Neural crest cell (in vitro differentiated cells): Measurements from ENCODE around the gene VWA8. TPM values are rescaled to one million over a fixed set of nuclear protein-coding genes. Genes with fewer than 3 reads are reported as not detected.

Experiments used
- DNase-seq: peaks from one replicate; pipeline ENCODE4 v3.0.0; 2021; ENCODE audit warnings: low read depth, mixed read lengths, low spot score
- H3K27ac Mint-ChIP-seq: one replicate; pipeline ENCODE4 v1.8.0; 2021; ENCODE audit warnings: mild to moderate bottlenecking, mixed read lengths; ENCODE audit not compliant: unreplicated experiment
- H3K27me3 Mint-ChIP-seq: 2 replicates; pipeline ENCODE4 v1.8.0; 2021; ENCODE audit warnings: low read depth, mild to moderate bottlenecking, mixed read lengths
- H3K36me3 Mint-ChIP-seq: 2 replicates; pipeline ENCODE4 v1.8.0; 2021; ENCODE audit warnings: low read depth, mild to moderate bottlenecking, mixed read lengths
- H3K4me1 Mint-ChIP-seq: 2 replicates; pipeline ENCODE4 v1.8.0; 2021; ENCODE audit warnings: mixed read lengths
- H3K4me3 Mint-ChIP-seq: one replicate; pipeline ENCODE4 v1.8.0; 2021; ENCODE audit warnings: mild to moderate bottlenecking, mixed read lengths
- H3K9me3 Mint-ChIP-seq: 2 replicates; pipeline ENCODE4 v1.8.0; 2021; ENCODE audit warnings: mixed read lengths
- CTCF ChIP-seq: fragments of 200-600 bp; sonication (generic); conservative IDR thresholded peaks from 2 replicates; pipeline ENCODE4 v1.5.0; 2021; ENCODE audit warnings: antibody characterized with exemption, mild to moderate bottlenecking
- microRNA-seq: library from miRNA; unstranded; fragments of <30 nt; microRNA quantifications from one replicate; pipeline ENCODE4, GENCODE V29; 2020
- total RNA-seq: library from RNA; stranded (reverse); gene quantifications from 2 replicates; pipeline ENCODE4 v1.2.1, GENCODE V29; 2021

VWA8 gene
- total RNA-seq, 1 donor from 2014 or later = 19.5 TPM

DNA sequence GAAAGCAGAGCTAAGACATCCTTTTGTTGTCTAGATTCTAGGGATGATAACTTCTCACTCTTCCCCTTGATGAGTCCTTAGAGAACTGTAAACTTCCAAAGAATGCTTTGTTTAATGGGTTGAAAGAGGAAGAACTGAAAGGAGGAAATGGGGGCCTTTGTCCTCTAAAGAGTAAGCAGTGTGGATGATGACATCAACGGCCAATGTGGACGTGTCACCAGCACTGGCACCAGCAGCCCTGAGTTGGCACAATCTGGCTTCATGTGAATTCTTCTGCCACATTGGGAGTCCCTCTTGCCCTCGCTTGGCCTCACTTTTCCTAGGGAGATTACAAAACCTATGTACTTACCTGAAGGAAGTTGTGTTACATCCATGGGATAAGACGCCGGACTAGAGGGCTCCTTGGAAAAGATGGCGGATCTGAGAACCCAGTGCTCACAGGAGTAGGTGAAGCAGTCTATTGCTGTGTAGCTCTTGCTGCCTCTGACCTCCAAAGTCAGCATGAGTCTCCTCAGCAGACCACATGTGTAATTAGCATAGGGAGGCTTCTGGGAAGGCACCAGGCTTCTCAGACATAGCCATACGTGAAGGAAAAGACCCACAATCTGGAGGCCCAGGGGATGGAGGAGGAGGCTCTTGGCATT, 440.8 kb downstream of the VWA8 start:
- Mint-ChIP-seq H3K4me3 (no peak overlapping the region), H3K4me1 (no peaks in the 10 kb centered on the region), H3K27me3 (no peaks in the 10 kb centered on the region), H3K27ac (no peak overlapping the region), H3K9me3 (peaks cover 11% of the 10 kb centered on the region), H3K36me3 (no peaks in the 10 kb centered on the region)
- no peak for DNase-seq
- TF ChIP-seq CTCF = no peak

Small RNAs within 50 kb of the gene (microRNA-seq; reads per million reads assigned to microRNA genes)
- gene MIR5006 = 2.4 reads per million

Other genes starting within 250 kb of the VWA8 start
- gene DGKH, start 87.5 kb upstream of the VWA8 start, total RNA-seq = 10.0 and 12.4 TPM in 2 replicates